A549 (cell line): ENCODE measurements around the gene NXPE3.

Source experiments
- BHLHE40 ChIP-seq: IDR thresholded peaks from 2 replicates; pipeline ENCODE4 v1.6.1; 2012; ENCODE audit warnings: low read depth, low read length, inconsistent platforms
- CEBPB ChIP-seq, 2 experiments: fragments of >200 bp in 1 of 2; sonication (Bioruptor Twin) in 1 of 2; formaldehyde crosslinking in 1 of 2; IDR thresholded peaks; 2 replicates each; pipeline ENCODE4 v1.6.1; 2012 to 2016
- CHD2 ChIP-seq: fragments of 150-350 bp; IDR thresholded peaks from 2 replicates; pipeline ENCODE4 v1.6.1; 2014; ENCODE audit warnings: low read length; ENCODE audit not compliant: partially characterized antibody
- EP300 ChIP-seq, 2 experiments: fragments of >200 bp; sonication (Bioruptor Twin); formaldehyde crosslinking; IDR thresholded peaks; 2 replicates in 1 of 2; 3 replicates in 1 of 2; pipeline ENCODE4 v1.6.1; 2016 to 2017
- MAFK ChIP-seq: fragments of 450-650 bp; IDR thresholded peaks from 2 replicates; pipeline ENCODE4 v1.6.1; 2014; ENCODE audit not compliant: partially characterized antibody
- POLR2A ChIP-seq: IDR thresholded peaks from 2 replicates; pipeline ENCODE4 v1.6.1; 2012; ENCODE audit warnings: mild to moderate bottlenecking, low read length
- POLR2AphosphoS2 ChIP-seq: conservative IDR thresholded peaks from 2 replicates; pipeline ENCODE4 v1.6.1; 2012; ENCODE audit warnings: low read length, improper control_type of control experiment, inconsistent platforms
- RAD21 ChIP-seq, 2 experiments: fragments of >200 bp in 1 of 2; sonication (Bioruptor Twin) in 1 of 2; formaldehyde crosslinking in 1 of 2; IDR thresholded peaks in 1 of 2; conservative IDR thresholded peaks in 1 of 2; 2 replicates in 1 of 2; 3 replicates in 1 of 2; pipeline ENCODE4 v1.6.1; 2012 to 2018; ENCODE audit warnings: inconsistent platforms in 1 of 2
- SMC3 ChIP-seq: fragments of >200 bp; sonication (Bioruptor Twin); formaldehyde crosslinking; IDR thresholded peaks from 3 replicates; pipeline ENCODE4 v1.6.1; 2018; ENCODE audit warnings: inconsistent platforms
- ZC3H11A ChIP-seq: fragments of 450-650 bp; IDR thresholded peaks from 2 replicates; pipeline ENCODE4 v1.6.1; 2014; ENCODE audit warnings: antibody characterized with exemption, mild to moderate bottlenecking
- ZFP36 ChIP-seq: fragments of 450-650 bp; IDR thresholded peaks from 2 replicates; pipeline ENCODE4 v1.6.1; 2014; ENCODE audit warnings: borderline replicate concordance; ENCODE audit not compliant: partially characterized antibody
- TF ChIP-seq, protein P1 (sequence below): fragments of >200 bp; sonication (Bioruptor Twin); formaldehyde crosslinking; IDR thresholded peaks from 3 replicates; pipeline ENCODE4 v1.5.1; 2016

DNA sequence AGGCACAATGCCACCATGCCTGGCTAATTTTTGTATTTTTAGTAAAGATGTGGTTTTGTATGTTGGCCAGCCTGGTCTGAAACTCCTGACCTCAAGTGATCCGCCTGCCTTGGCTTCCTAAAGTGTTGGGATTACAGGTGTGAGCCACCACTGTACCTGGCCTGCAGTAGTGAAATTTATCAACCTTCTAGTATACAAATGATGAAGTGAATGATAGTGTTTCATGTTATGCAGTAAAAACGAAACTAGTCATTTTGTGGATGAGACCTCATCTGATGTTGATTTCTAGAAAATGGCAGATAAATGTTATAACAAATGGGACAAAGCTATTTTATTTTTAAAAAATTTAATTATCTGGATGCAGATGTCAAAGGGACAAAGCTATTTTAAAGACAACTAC is 32.9 kb downstream of the NXPE3 start:
- no peak for TF ChIP-seq CHD2
- TF ChIP-seq EP300 (IDR thresholded peaks at IDR 0.05), result no peak
- no peak for TF ChIP-seq POLR2AphosphoS2
- no peak for TF ChIP-seq RAD21 (conservative IDR thresholded peaks at IDR 0.05 in 1 of 2, IDR thresholded peaks at IDR 0.05 in 1 of 2)
- TF ChIP-seq, protein P1, sequence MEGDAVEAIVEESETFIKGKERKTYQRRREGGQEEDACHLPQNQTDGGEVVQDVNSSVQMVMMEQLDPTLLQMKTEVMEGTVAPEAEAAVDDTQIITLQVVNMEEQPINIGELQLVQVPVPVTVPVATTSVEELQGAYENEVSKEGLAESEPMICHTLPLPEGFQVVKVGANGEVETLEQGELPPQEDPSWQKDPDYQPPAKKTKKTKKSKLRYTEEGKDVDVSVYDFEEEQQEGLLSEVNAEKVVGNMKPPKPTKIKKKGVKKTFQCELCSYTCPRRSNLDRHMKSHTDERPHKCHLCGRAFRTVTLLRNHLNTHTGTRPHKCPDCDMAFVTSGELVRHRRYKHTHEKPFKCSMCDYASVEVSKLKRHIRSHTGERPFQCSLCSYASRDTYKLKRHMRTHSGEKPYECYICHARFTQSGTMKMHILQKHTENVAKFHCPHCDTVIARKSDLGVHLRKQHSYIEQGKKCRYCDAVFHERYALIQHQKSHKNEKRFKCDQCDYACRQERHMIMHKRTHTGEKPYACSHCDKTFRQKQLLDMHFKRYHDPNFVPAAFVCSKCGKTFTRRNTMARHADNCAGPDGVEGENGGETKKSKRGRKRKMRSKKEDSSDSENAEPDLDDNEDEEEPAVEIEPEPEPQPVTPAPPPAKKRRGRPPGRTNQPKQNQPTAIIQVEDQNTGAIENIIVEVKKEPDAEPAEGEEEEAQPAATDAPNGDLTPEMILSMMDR, result no peak
- TF ChIP-seq ZFP36, result no peak
- no peak for TF ChIP-seq POLR2A
- TF ChIP-seq BHLHE40, result no peak
- TF ChIP-seq ZC3H11A, result no peak
- TF ChIP-seq SMC3, result no peak
- TF ChIP-seq CEBPB (IDR thresholded peaks at IDR 0.05), result no peak
- no peak for TF ChIP-seq MAFK
